Measurements from ENCODE around the gene MTHFD2L.

The MTHFD2L gene

GRCh38 chr4:74157561-74158465, at the start of gene MTHFD2L (continued):
- TF ChIP-seq ZSCAN23 (tag by site-specific recombination; IDR thresholded peaks at IDR 0.05): no peak
- no peak for TF ChIP-seq ZNF132 (tag by site-specific recombination; IDR thresholded peaks at IDR 0.05; ENCODE audit: borderline replicate concordance)
- no peak for TF ChIP-seq PRDM6 (tag by site-specific recombination; IDR thresholded peaks at IDR 0.05)
- TF ChIP-seq KLF10 (tag by site-specific recombination; IDR thresholded peaks at IDR 0.05): no peak
- TF ChIP-seq WT1 (tag by site-specific recombination; IDR thresholded peaks at IDR 0.05): no peak
- no peak for TF ChIP-seq ZNF311 (tag by site-specific recombination; IDR thresholded peaks at IDR 0.05; ENCODE audit: borderline replicate concordance)
- no peak for TF ChIP-seq ZNF621 (tag by site-specific recombination; IDR thresholded peaks at IDR 0.05)
- peak; percentile 47 for TF ChIP-seq ZNF324 (tag by site-specific recombination; IDR thresholded peaks at IDR 0.05)
- peak; percentile 95 for TF ChIP-seq GLIS2 (tag by site-specific recombination; IDR thresholded peaks at IDR 0.05)
- no peak for TF ChIP-seq ZNF548 (tag by site-specific recombination; IDR thresholded peaks at IDR 0.05)
- TF ChIP-seq ZNF704 (tag by site-specific recombination; IDR thresholded peaks at IDR 0.05): no peak
- TF ChIP-seq ZNF398 (tag by site-specific recombination; IDR thresholded peaks at IDR 0.05): no peak
- no peak for TF ChIP-seq ZNF544 (tag by site-specific recombination; IDR thresholded peaks at IDR 0.05)
- no peak for TF ChIP-seq ZNF768 (tag by site-specific recombination; IDR thresholded peaks at IDR 0.05)
- TF ChIP-seq ZBTB11 (tag by site-specific recombination; conservative IDR thresholded peaks at IDR 0.05; ENCODE audit: low read depth): peak; percentile 95
- TF ChIP-seq ZNF175 (tag by site-specific recombination; IDR thresholded peaks at IDR 0.05): no peak
- TF ChIP-seq ZFP3 (tag by site-specific recombination; IDR thresholded peaks at IDR 0.05; ENCODE audit: low read depth): no peak
- TF ChIP-seq ZNF112 (tag by site-specific recombination; IDR thresholded peaks at IDR 0.05): no peak
- no peak for TF ChIP-seq INSM2 (tag by site-specific recombination; IDR thresholded peaks at IDR 0.05)
- no peak for TF ChIP-seq ZNF292 (tag by site-specific recombination; IDR thresholded peaks at IDR 0.05; ENCODE audit: borderline replicate concordance, low read depth)
- TF ChIP-seq ZNF692 (tag by site-specific recombination; IDR thresholded peaks at IDR 0.05): peak; percentile 88; the same call in 1 of the 2 replicates
- TF ChIP-seq PBX3 (CRISPR knock-in tag; IDR thresholded peaks at IDR 0.05): no peak
- no peak for TF ChIP-seq ZBTB10 (tag by site-specific recombination; IDR thresholded peaks at IDR 0.05)
